Measurements from ENCODE around the gene SORBS2. TPM values are rescaled to one million over a fixed set of nuclear protein-coding genes. Genes with fewer than 3 reads are reported as not detected.

SORBS2 gene
- total RNA-seq (2021; fragmentation: NEBNext Ultra II Directional; extraction: Animal tissue kit (Norgen Biotek cat#: 25700)) = 73.0 and 75.8 TPM in 2 replicates
- 37.4 and 87.1 TPM in 2 replicates for polyA plus RNA-seq (2011; rRNA removed)
- polyA plus RNA-seq (2011; cell fraction: cytosol; rRNA removed) = 34.5 TPM
- polyA plus RNA-seq (2011; cell fraction: nucleus; rRNA removed) = 96.7 TPM
- polyA plus RNA-seq (2012, experiment 1 of 2) = 46.3 to 72.9 TPM (median 63.2 TPM) in 4 replicates
- polyA plus RNA-seq (2012, experiment 2 of 2) = 12.5 TPM
- 80.9 TPM for polyA plus RNA-seq (2013, experiment 1 of 2)
- 79.9 TPM for polyA plus RNA-seq (2013, experiment 2 of 2)
- polyA minus RNA-seq (2011; rRNA and poly(A)+ RNA removed) = 136 and 328 TPM in 2 replicates
- polyA minus RNA-seq (2011; cell fraction: cytosol; rRNA and poly(A)+ RNA removed) = 49.0 TPM
- 200 TPM for polyA minus RNA-seq (2011; cell fraction: nucleus; rRNA and poly(A)+ RNA removed)
- long read RNA-seq, experiment 1, partial matches to known transcripts = 6 of 29 reads
- long read RNA-seq, experiment 1, other reads (novel, unspliced or antisense) = 21 of 29 reads
- long read RNA-seq, experiment 2, full-length matches to known transcripts = 3 of 29 reads
- long read RNA-seq, experiment 2, partial matches to known transcripts = 15 of 29 reads
- long read RNA-seq, experiment 2, other reads (novel, unspliced or antisense) = 11 of 29 reads

DNA sequence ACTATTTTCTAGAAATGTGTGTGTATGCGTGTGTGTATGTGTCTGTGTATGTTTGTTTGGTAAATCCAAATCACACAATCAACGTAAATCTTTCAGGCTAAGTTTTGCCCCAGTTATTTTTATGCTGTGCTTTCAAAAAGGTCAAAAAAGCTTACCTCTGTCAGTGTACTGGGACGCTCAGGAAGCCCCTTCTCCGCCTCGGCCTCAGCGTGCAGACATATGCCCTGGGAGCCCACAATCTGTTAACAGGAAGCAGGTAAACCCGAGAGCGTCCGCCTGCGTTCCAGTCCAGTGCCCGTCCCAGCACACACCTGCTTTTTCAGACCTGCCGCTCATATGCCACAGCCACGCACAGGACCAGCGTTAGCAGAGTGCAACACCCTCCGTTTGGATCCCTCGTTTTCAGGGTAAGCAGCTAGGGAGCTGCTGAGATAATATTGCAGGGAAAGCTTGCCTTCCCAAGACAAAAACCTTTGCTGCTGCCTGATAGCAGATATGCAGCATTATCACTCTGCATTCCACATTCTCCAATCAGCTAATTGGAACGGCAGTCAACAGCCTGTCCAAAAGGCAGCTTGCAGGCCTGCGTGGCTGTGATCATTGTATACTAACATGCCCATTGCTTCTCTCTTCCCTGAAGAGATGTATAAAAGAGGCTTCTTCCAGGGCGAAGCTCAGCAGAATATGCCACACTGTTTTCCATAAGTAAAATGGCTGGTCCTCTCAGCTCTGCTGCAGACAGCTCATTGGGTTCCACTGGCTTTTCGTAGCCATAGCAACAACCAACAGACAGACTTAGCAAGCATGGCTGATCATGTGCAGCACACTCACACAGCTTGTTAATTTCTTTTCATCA is at the start of gene SORBS2:
SORBS2 (minus strand) TSS at position 686 of the 856 bp plus-strand sequence. CDS start 121,623 bp downstream, outside the sequence.
- Histone ChIP-seq H4K8ac (ENCODE audit: extremely low read depth, insufficient read depth, low read length) (no peak within 1 kb of the TSS; the same call in 1 of the 2 replicates), H4K91ac (replicated peaks; ENCODE audit: insufficient read length, low read length) (peak within 1 kb of the TSS; percentile 18), H3K23ac (ENCODE audit: insufficient read length) (no peak within 1 kb of the TSS), H2BK15ac (ENCODE audit: low read length) (peak within 1 kb of the TSS; percentile 95; the same call in 1 of the 2 replicates), H3K4me3 (ENCODE audit: extremely low read depth in 1 of 4, insufficient read depth in 2 of 4, low read depth in 3 of 4, low read length in 4 of 4) (no peak within 1 kb of the TSS), H3K4me1 (replicated peaks in 1 of 4; ENCODE audit: control insufficient read depth in 3 of 4, insufficient read depth in 4 of 4, low read length in 3 of 4) (peaks cover 5 to 18% (median 12%) of the 10 kb centered on the region in 4 experiments; a peak in 6 of 7 replicates), H3K9me3 (ENCODE audit: insufficient read depth in 2 of 2, low read depth in 1 of 2, low read length in 1 of 2) (no peaks in the 10 kb centered on the region), H3K79me1 (ENCODE audit: low read depth, low read length) (no peaks in the 10 kb centered on the region), H3K14ac (ENCODE audit: insufficient read length) (no peak within 1 kb of the TSS), H3K4ac (replicated peaks; ENCODE audit: insufficient read length, low read depth, low read length) (peak within 1 kb of the TSS; percentile 34), H2BK20ac (ENCODE audit: low read length) (peak within 1 kb of the TSS; percentile 50; the same call in 1 of the 2 replicates), H4K5ac (ENCODE audit: insufficient read length, low read depth, low read length) (no peak within 1 kb of the TSS), H2AFZ (ENCODE audit: low read length) (peak within 1 kb of the TSS; percentile 97), H3K56ac (replicated peaks; ENCODE audit: insufficient read length, low read depth, low read length) (no peak within 1 kb of the TSS), H3K27me3 (replicated peaks in 1 of 4; ENCODE audit: control insufficient read depth in 3 of 4, extremely low read depth in 1 of 4, insufficient read depth in 3 of 4, low read length in 3 of 4) (no peaks in the 10 kb centered on the region), H2BK120ac (replicated peaks; ENCODE audit: low read depth, low read length) (peak within 1 kb of the TSS; percentile 25), H4K20me1 (replicated peaks in 1 of 2; ENCODE audit: control insufficient read depth in 1 of 2, insufficient read depth in 2 of 2, low read length in 2 of 2) (no peaks in the 10 kb centered on the region), H2BK12ac (ENCODE audit: low read depth, low read length) (peak within 1 kb of the TSS; percentile 98), H3K9ac (replicated peaks in 1 of 4; ENCODE audit: extremely low read depth in 1 of 4, low read depth in 3 of 4, low read length in 3 of 4) (no peak within 1 kb of the TSS), H2BK5ac (ENCODE audit: low read depth, low read length) (peak within 1 kb of the TSS; percentile 7; the same call in 1 of the 2 replicates), H3K79me2 (ENCODE audit: control insufficient read depth in 1 of 2, insufficient read depth in 2 of 2, low read length in 2 of 2) (no peaks in the 10 kb centered on the region), H3K36me3 (ENCODE audit: control insufficient read depth in 2 of 4, insufficient read depth in 4 of 4, low read length in 3 of 4) (no peaks in the 10 kb centered on the region), H2AK5ac (ENCODE audit: low read depth, low read length) (peak within 1 kb of the TSS; percentile 56), H3K18ac (ENCODE audit: extremely low read depth, low read length) (peak within 1 kb of the TSS; percentile 88), H3K4me2 (ENCODE audit: insufficient read depth in 1 of 2, low read depth in 2 of 2, low read length in 2 of 2) (peak within 1 kb of the TSS; percentile 17 to 38), H3K27ac (ENCODE audit: low read depth, low read length) (no peak within 1 kb of the TSS), H3K23me2 (ENCODE audit: low read depth, low read length) (no peaks in the 10 kb centered on the region)
- ChIA-PET POLR2A (ENCODE audit: partially characterized antibody) (interaction anchor here (0.6 to 1.2 kb wide), 4 partner anchors 9 to 104 kb away, joined by 3 to 4 read pairs (median 3); no protein-coding TSS in a partner anchor), CTCF (ENCODE audit: partially characterized antibody) (interaction anchor here (0.8 to 1.1 kb wide), 3 partner anchors 24 to 210 kb away, joined by 3 to 5 read pairs (median 4); no protein-coding TSS in a partner anchor)
- TF ChIP-seq BRCA1 (IDR thresholded peaks at IDR 0.05; ENCODE audit: low read depth, low read length) (no peak), YY1 (IDR thresholded peaks at IDR 0.05; ENCODE audit: low read depth, low read length) (peak; percentile 53; the same call in 1 of the 2 replicates), PHF8 (conservative IDR thresholded peaks at IDR 0.05; ENCODE audit: low read depth, low read length) (no peak)
- WGBS, 2 experiments (ENCODE audit: extremely low coverage in 1 of 2, insufficient coverage in 1 of 2, insufficient read length in 1 of 2, insufficient replicate concordance in 2 of 2, low coverage in 1 of 2, low lambda C conversion rate in 2 of 2, missing lambda C conversion rate in 1 of 2) = 79% methylated on average over 20 of the region's 20 CpGs; no CpG with 5 or more reads in 1 of the 2 experiments
- FAIRE-seq = peak; percentile 79
- no peak for DNase-seq (ENCODE audit: low read depth in 1 of 2, low spot score in 2 of 2)
